GM15510 (cell line): ENCODE results near the gene ZEB1.
A peak's percentile ranks its signal among the peaks of the same experiment; 100 is the strongest.

Source experiments
- POLR2A ChIP-seq: IDR thresholded peaks from 3 replicates; pipeline ENCODE4 v1.6.1; 2011; ENCODE audit warnings: borderline replicate concordance; ENCODE audit not compliant: insufficient read length; ENCODE audit errors: extremely low read depth

The ZEB1 gene

DNA sequence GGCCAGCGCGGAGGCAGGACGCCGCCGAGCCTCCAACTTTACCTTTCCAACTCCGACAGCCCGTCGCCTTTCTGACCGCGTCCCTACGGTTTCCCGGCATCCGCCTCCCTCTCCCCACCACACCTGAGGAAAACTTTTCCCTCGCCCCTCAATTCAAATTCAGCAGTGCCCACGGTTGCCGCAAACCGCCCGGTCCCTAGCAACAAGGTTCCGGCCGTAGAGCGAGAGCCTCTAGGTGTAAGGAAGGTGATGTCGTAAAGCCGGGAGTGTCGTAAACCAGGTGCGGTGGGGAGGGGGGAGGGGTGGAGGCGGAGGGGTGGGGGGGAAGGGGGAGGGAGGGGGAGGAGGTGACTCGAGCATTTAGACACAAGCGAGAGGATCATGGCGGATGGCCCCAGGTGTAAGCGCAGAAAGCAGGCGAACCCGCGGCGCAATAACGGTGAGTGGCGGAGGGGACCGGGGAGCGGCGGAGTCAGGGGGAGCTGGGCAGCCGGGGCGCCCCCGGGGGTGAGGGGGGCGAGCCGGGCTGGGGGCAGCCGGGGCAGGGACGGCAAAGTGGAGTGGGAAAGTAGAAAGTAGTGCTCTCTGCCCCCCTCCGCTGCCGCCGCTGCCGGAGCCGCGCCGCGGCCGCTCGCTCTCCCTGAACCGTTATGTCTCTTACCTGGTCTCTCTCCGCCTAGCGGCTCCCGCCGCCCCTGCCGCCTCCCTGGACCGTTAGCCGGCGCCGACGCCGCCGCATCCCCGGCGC, at the start of gene ZEB1:
ZEB1 (plus strand) TSS at position 363 of the 748 bp plus-strand sequence; CDS start at position 382, 19 bp downstream.
- peak; percentile 67 for TF ChIP-seq POLR2A

GRCh38 chr10:31270954-31271353, 48.1 kb upstream of the ZEB1 start:
- no peak for TF ChIP-seq POLR2A

- TF ChIP-seq POLR2A = no peak
Measured at GRCh38 chr10:31272841-31273240, 46.2 kb upstream of the ZEB1 start.

DNA sequence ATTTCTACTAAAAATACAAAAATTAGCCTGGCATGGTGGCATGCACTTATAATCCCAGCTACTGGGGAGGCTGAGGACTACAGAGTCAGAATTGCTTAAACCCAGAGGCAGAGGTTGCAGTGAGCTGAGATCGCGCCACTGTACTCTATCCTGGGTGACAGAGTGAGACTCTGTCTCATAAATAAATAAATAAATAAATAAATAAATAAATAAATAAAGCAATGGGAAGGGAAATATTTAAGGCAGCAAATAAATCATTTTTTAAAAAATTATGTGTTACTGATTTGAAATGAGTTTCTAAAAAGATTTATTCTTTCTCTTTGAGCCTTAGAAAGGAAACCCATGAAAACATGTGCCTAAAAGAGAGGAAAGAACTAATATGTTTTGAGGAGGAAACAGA, 45.2 kb upstream of the ZEB1 start:
- TF ChIP-seq POLR2A = no peak

- TF ChIP-seq POLR2A = no peak
Measured at GRCh38 chr10:31274310-31274709, 44.7 kb upstream of the ZEB1 start.

- no peak for TF ChIP-seq POLR2A
Measured at GRCh38 chr10:31278279-31278941, 40.6 kb upstream of the ZEB1 start.

- TF ChIP-seq POLR2A = no peak
Measured at GRCh38 chr10:31280972-31281371, 38.0 kb upstream of the ZEB1 start.

- no peak for TF ChIP-seq POLR2A
Measured at GRCh38 chr10:31288001-31288400, 31.0 kb upstream of the ZEB1 start.

DNA sequence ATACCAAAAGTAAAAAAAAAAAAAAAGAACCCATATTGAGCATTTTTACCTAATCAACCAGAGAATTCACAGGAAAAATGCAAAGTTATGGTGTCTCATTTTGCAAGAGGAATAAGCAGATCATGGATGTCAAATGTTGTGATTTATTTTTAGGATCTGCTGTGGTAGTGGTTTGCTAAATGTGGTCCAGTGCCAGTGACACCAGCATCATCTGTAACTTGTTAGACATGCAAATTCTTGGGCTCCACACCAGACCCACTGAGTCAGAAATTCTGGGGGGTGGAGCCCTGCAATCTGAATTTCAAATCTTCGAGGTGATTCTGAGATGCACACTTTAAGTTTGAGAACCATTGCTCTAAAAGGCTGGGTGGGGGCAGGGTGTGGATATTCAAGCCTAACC, 30.1 kb upstream of the ZEB1 start:
- no peak for TF ChIP-seq POLR2A

GRCh38 chr10:31290386-31290785, 28.6 kb upstream of the ZEB1 start:
- no peak for TF ChIP-seq POLR2A

- no peak for TF ChIP-seq POLR2A
Measured at GRCh38 chr10:31291123-31291522, 27.9 kb upstream of the ZEB1 start.

GRCh38 chr10:31294558-31294957, 24.5 kb upstream of the ZEB1 start:
- TF ChIP-seq POLR2A = no peak

DNA sequence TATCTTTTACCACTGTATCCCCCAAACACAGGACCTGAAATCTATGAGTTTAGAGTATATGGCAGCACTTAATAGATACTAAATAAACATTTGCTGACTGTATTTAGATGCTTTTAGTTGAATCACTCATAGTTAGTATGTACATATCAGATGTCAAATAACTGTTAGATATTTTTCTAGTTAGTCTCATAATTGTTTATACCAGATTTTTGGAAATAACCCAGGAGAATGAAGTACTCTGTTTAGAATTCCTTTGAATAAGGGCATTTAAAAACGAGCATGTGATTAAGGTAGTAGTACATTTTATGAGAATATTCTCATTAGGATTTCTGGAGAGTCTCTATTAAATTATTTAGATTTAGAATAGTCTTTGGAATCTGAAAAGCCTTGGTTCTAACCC, 22.3 kb upstream of the ZEB1 start:
- TF ChIP-seq POLR2A = no peak

GRCh38 chr10:31299119-31299518, 19.9 kb upstream of the ZEB1 start:
- TF ChIP-seq POLR2A = no peak

GRCh38 chr10:31303212-31303611, 15.8 kb upstream of the ZEB1 start:
- TF ChIP-seq POLR2A = no peak
